Measurements from ENCODE around the gene EMILIN1.
A peak's percentile ranks its signal among the peaks of the same experiment; 100 is the strongest.

The EMILIN1 gene

DNA sequence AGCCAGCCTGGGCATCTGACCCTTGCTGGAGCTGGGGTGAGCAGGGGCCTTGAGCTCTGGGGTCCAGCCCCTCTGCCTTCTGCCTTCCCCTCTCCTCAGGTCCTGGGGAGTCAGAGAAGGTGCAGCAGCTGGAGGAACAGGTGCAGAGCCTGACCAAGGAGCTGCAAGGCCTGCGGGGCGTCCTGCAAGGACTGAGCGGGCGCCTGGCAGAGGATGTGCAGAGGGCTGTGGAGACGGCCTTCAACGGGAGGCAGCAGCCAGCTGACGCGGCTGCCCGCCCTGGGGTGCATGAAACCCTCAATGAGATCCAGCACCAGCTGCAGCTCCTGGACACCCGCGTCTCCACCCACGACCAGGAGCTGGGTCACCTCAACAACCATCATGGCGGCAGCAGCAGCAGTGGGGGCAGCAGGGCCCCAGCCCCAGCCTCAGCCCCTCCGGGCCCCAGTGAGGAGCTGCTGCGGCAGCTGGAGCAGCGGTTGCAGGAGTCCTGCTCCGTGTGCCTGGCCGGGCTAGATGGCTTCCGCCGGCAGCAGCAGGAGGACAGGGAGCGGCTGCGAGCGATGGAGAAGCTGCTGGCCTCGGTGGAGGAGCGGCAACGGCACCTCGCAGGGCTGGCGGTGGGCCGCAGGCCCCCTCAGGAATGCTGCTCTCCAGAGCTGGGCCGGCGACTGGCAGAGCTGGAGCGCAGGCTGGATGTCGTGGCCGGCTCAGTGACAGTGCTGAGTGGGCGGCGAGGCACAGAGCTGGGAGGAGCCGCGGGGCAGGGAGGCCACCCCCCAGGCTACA, 3.8 kb downstream of the EMILIN1 start:
- no peak for DNase-seq

DNA sequence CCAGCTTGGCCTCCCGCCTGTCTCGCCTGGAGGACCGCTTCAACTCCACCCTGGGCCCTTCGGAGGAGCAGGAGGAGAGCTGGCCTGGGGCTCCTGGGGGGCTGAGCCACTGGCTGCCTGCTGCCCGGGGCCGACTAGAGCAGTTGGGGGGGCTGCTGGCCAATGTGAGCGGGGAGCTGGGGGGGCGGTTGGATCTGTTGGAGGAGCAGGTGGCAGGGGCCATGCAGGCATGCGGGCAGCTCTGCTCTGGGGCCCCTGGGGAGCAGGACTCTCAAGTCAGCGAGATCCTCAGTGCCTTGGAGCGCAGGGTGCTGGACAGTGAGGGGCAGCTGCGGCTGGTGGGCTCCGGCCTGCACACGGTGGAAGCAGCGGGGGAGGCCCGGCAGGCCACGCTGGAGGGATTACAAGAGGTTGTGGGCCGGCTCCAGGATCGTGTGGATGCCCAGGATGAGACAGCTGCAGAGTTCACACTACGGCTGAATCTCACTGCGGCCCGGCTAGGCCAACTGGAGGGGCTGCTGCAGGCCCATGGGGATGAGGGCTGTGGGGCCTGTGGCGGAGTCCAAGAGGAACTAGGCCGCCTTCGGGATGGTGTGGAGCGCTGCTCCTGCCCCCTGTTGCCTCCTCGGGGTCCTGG, 4.5 kb downstream of the EMILIN1 start:
- no peak for DNase-seq

DNA sequence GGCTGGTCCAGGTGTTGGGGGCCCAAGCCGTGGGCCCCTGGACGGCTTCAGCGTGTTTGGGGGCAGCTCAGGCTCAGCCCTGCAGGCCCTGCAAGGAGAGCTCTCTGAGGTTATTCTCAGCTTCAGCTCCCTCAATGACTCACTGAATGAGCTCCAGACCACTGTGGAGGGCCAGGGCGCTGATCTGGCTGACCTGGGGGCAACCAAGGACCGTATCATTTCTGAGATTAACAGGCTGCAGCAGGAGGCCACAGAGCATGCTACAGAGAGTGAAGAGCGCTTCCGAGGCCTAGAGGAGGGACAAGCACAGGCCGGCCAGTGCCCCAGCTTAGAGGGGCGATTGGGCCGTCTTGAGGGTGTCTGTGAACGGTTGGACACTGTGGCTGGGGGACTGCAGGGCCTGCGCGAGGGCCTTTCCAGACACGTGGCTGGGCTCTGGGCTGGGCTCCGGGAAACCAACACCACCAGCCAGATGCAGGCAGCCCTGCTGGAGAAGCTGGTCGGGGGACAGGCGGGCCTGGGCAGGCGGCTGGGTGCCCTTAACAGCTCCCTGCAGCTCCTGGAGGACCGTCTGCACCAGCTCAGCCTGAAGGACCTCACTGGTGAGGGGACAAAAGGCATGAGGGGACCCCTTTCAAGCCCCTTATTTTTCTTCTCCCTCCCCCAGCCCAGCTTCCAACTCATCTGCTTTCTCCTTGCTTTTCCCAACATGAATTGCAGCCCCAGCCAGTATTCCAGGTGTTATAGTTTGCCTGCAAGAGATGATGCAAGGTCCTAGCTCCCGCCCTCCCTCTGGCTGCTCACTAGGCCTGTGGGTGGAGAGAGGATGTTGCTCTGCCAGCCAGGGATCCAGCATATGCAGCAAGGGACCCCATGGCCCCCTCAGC, 5.2 kb downstream of the EMILIN1 start:
- DNase-seq, result no peak

DNA sequence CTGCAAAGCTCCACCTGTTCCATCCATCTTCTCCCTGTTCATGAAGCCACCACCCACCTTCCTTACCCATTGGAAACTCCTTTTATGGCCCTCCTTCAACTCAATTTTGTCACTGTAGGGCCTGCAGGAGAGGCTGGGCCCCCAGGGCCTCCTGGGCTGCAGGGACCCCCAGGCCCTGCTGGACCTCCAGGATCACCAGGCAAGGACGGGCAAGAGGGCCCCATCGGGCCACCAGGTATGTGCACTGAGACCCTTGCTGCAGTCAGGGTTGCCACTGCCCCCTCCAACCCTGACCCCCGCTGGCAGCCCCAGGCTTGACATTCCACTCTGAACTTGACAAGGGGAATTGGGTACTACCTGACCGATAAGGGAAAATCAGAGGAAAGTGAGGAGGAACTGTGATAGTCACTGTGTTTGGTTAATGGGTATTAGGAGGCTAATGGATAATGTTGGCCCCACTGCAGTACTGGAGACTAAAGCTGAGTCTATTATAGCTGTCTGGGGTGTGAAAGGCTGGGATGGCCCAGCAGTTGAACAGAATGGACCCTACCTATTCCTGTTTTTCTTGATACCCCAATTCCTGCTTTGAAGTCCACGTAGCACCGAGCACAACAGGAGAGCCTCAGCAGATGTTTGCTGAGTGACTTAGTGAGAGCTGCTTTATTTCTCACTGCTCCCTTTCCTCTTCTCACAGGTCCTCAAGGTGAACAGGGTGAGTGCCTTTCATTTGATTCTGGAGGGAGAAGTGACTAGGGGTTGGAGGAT, 6.1 kb downstream of the EMILIN1 start:
- no peak for DNase-seq

DNA sequence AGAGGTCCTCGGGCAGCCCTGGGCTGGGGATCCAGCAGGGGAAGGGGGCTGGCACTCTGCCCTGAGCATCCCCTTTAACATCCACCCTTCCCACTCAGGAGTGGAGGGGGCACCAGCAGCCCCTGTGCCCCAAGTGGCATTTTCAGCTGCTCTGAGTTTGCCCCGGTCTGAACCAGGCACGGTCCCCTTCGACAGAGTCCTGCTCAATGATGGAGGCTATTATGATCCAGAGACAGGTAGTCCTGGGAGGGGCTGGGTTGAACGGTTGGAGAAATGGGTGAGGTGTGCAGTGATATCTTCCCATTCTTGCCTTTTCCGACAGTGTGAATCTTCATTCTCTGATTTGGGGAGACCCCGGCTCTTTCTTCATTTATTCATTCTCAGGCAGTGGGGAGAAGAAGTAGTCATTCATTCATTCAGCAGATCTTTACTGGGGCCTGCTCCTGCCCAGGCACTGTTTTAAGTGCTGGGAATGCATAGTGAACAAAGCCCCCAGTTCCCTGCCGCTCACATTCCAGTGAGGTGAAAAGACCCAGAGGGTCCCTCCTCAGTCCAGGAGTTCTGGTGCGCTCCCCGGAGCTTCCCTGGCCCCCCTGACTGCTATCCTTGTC, 6.8 kb downstream of the EMILIN1 start:
- DNase-seq, result no peak

DNA sequence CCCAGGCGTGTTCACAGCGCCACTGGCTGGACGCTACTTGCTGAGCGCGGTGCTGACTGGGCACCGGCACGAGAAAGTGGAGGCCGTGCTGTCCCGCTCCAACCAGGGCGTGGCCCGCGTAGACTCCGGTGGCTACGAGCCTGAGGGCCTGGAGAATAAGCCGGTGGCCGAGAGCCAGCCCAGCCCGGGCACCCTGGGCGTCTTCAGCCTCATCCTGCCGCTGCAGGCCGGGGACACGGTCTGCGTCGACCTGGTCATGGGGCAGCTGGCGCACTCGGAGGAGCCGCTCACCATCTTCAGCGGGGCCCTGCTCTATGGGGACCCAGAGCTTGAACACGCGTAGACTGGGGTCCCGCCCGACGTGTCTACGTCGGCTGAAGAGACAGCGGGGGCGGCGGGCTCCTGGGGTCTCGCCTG, 7.3 kb downstream of the EMILIN1 start:
- DNase-seq, result no peak

DNA sequence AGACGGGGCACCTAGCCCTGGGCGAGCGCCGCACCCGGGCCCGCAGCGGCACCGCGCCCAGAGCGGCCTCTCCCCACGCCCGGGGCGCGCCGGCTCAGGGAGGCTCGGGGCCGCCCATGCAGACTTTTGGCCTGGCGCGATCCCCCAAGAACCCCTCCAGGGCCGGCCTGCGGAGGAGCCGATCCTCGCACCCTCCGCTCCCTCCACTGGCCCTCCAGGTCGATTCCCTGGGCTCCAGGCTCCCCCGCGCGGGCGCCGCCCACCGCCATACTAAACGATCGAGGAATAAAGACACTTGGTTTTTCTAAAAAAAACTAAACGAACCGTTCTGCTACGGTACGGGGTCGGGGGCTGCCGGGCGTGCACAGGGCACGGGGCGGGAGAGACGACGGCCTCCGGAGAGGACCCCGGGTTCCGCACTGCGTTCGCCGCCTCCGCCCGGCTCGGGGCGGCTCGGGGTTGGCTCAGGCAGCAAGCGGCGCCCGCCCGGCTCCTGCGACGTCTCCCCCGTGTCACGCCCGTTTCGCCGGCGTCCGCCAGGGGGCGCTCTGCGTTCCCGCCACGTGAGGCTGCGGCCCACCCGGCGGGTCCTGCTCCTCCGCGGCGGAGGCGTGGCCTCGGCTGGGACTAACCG, 7.8 kb downstream of the EMILIN1 start:
- peak; percentile 97 to 99 (median 98) for DNase-seq

DNA sequence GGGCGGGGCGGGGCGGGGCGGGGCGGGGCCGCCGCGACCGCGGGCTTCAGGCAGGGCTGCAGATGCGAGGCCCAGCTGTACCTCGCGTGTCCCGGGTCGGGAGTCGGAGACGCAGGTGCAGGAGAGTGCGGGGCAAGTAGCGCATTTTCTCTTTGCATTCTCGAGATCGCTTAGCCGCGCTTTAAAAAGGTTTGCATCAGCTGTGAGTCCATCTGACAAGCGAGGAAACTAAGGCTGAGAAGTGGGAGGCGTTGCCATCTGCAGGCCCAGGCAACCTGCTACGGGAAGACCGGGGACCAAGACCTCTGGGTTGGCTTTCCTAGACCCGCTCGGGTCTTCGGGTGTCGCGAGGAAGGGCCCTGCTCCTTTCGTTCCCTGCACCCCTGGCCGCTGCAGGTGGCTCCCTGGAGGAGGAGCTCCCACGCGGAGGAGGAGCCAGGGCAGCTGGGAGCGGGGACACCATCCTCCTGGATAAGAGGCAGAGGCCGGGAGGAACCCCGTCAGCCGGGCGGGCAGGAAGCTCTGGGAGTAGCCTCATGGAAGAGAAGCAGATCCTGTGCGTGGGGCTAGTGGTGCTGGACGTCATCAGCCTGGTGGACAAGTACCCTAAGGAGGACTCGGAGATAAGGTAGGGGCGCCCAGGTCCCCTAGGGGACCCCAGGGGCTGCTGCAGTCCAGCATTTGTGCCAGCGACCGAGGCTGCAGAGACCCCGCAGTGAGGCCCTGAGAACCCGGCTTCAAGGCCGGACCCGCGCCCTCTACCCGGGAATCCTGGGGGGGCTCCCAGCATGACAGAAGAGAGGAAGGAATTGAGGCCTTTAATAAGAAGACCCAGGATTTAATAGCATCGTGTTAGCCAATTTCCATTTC, 8.5 kb downstream of the EMILIN1 start, which contains the start of gene KHK:
Gene KHK (plus strand): TSS at position 49 of the 870 bp plus-strand sequence. CDS start 488 bp downstream, at position 537.
- DNase-seq, result no peak

DNA sequence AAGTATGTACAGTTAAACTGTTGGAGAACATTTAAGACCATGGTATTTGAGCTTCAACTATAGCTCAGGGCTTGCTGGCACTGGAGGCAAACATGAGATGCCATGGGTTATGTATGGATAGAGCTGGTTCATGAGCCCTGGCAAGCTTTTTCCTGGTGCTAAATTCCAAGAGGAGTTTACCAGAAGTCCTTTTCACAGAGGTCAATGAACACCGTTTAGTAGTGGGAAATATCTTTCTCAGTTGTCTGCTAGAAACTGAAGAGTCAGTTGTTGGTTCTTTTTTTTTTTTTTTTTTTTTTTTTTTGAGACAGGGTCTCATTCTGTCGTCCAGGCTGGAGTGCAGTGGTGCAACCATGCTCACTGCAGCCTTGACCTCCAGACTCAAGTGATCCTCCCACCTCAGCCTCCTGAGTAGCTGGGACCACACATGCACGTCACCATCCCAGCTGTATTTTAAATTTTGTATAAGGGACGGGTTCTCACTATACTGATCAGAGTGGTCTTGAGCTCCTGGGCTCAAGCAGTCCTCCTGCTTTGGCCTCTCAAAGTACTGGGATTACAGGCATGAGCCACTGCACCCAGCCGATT, 9.5 kb downstream of the EMILIN1 start:
- DNase-seq, result no peak

DNA sequence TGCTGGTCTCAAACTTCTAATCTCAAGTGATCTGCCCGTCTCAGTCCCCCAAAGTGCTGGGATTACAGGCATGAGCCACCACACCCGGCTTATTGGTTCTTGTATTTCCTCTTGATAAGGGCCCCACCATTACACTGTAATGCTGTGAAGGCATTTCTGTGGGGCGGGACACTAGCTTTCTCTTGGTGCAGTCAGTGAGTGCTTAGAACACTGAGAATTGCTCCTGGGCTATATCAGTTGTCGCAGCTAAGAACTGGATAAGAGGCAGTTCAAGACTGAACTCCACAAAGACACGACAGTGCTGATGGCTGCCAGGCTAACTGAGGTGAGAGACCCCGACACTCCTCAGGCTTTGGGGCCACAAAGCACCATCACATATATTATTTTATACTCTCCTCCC, 10.2 kb downstream of the EMILIN1 start:
- no peak for DNase-seq

DNA sequence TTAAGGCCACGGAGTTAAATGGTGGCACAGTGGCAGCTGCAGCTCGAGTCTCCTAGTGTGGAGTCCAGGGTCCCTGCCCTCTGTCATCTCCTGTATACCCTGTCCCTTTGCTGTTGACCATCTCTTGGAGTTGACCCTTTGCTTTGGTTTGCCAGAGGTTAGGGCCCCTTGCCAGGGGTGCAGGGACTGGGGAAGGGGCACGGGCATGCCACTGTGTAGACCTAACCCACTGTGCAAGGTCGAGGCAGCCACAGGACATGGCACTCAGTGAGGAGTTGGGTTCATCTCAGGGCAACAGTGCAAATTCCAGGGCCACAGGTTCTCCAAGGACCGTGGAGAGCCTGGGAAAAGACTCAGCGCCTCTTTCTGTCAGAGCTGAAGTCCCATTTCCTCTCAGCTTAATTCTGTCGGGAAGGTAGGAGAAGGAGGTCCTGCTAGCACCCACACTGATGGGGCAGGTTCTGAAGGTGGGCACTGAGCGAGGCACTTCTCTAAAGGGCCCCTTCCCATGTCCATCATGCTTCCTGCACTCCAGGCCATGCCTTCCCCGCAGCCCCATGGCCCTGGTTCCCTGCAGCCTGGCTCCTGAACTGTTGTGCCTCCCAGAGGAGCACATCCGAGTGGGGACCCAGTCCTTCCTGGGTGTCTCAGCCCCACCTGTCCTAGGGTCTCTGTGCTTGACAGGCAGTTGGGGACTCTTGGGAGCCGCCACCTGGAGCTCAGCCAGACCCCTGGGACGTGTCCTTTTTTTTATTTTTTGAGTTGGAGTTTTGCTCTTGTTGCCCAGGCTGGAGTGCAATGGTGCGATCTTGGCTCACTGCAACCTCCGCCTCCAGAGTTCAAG, 10.9 kb downstream of the EMILIN1 start:
- DNase-seq, result no peak

DNA sequence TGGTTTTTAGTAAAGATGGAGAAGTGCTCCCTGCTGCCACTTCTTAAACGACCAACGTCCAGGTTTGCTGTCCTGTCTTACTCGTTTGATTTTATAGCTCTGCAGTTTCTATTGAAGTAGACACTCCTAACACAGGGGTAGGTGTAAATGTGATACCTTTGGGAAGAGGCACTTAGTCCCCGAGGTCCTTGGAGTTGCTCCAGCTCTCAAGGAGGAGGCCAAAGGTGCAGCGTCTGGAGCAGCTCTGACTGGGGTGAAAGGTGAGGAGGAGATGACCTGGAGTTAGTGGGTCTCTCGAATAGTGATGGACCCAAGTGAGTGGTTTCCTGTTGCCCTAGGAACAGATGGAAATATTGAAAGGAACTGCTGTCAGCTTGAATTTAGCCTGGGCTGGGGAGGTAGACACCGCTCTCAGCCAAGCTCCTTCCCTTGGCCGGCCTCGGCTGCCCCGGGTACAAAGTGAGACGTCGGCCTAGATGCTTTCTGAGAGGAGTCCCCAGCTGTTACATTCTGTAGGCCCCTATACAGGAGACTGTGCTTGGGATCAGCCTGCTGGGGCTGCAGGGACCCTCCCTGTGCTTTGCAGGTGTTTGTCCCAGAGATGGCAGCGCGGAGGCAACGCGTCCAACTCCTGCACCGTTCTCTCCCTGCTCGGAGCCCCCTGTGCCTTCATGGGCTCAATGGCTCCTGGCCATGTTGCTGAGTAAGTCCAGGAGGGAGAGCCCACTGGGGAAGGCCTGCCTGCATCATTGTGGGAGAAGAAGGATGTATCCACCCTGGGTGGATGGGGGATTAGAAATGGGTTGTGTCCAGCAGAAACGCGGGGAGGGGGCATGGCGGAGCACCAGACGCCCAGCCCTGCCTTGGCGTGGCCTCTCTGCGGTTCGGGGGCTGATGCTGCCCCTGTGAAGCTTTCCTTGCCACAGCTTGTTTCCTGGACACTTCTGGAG, 13.6 kb downstream of the EMILIN1 start:
- no peak for DNase-seq

DNA sequence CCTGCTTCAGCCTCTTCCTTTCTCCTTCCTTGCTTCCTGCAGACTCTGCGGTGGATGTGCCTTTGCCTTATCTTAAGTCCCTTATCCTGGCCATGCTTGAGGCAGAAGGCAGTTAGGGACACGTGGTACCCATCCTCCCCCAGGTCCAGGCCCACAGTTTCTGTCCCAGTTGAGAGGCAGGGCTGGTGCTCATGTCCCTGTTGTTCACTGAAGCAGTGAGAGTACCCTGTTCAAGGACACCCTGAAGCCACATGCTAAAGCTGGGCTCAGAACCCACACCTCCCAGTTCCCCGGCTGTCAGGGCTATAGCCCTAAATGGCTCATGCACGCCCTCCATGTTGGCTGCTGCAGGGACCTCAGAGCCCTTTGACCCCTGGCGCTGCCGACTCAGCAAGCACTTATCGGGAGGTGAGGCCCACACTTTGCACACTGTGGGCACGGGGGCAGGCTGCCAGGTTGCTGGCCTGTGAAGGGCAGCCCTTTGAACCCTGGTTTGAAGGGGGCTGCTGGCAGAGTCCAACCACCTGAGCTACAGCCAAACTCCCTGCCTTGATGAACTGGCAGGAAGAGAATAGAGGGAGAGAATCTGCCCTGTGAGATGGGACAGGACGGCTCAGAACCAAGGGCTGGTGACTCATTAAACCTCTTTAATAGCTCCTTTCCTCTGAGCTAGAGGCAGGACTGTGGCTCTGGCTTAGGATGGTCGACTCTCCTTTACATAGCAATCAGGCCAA, 14.4 kb downstream of the EMILIN1 start:
- no peak for DNase-seq

DNA sequence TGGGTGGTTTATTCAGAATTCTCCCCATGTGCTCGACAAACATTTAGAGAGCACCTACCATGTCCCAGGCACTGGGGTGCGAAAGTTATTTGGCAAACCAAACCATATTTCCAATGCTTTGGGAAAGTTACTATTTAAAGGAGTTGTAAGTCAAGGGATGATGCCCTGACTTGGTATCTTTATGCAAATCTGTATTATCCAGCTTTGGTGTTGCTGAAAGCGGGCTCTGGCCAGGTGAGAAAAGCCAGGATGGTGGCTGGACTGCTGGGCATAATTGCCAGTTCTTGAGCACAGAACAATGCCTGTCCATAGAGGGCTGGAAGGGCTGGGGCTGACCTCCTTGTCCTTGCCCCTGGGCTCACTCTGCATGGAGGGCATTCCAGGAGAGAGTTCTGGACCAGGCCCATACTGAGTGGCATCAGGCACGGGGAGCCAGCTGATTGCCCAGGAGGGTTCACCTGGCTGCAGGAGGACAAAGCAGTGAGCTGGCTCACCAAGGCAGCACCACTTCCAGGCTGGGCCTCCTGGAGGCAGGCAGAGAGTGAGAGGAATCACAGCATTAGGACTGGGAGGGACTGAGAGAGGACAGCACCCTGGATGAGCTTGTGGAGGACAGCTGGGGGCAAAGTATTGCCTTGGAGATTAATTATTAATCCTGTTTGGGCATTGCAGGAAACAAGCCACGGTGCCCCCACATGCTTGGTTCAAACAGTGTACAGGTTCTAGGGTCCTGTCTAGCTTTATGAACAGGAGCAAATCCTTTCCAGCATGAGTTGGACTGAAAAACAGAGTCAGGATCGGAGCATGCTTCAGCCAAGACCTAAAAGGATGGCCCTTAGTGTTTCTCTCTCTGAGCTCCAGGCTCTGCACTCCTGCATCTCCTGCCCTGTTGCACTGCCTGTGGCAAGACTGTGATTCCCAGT, 15.3 kb downstream of the EMILIN1 start:
- DNase-seq, result no peak

DNA sequence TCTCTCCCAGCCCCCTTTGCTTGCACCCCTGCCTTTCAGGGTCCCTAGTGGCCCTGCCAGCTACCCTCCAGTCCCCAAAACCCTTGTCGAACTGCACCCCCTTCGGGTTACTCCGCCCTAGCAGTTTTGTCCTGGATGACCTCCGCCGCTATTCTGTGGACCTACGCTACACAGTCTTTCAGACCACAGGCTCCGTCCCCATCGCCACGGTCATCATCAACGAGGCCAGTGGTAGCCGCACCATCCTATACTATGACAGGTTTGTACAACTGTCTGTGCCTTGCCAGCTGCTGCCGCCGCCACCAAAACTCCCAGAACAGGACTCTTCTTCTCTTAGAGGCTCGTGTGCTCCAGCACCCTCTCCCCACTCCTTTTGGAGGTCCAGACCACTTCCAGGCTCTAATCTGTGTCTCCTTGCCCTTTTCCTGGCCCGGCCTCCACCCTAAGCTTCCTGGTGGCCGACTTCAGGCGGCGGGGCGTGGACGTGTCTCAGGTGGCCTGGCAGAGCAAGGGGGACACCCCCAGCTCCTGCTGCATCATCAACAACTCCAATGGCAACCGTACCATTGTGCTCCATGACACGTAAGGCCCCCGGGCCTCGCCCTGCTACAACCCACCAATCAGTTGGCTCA, 16.1 kb downstream of the EMILIN1 start:
- DNase-seq, result no peak

DNA sequence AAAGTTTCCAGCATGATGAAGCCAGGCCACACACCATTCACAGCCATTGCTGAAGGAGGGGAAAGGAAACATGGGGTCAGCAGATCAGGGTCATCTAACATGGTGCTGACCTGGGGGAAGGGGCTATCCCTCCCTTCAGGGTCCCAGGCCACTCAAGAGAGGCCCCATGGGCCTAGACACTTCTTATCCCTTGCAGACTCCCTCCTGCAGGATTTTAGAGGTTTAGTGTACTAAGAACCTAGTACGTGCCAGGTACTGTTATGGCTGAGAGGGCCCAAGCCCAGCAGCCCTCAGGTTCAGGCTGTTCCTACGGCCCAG, 17.0 kb downstream of the EMILIN1 start:
- DNase-seq, result no peak
